Anterior cingulate cortex (tissue), 58 donors: ENCODE data around the gene VSNL1.
"Not testable (repeated sequence)": the region's sequence is repeated elsewhere in the genome, so short reads cannot be mapped to it uniquely, and the experiment has no call there.

ENCODE experiments used
- DNase-seq, 58 donors: peaks; one replicate each; lab custom pipeline; 2025; lab: John Stamatoyannopoulos, UW

The VSNL1 gene

DNA sequence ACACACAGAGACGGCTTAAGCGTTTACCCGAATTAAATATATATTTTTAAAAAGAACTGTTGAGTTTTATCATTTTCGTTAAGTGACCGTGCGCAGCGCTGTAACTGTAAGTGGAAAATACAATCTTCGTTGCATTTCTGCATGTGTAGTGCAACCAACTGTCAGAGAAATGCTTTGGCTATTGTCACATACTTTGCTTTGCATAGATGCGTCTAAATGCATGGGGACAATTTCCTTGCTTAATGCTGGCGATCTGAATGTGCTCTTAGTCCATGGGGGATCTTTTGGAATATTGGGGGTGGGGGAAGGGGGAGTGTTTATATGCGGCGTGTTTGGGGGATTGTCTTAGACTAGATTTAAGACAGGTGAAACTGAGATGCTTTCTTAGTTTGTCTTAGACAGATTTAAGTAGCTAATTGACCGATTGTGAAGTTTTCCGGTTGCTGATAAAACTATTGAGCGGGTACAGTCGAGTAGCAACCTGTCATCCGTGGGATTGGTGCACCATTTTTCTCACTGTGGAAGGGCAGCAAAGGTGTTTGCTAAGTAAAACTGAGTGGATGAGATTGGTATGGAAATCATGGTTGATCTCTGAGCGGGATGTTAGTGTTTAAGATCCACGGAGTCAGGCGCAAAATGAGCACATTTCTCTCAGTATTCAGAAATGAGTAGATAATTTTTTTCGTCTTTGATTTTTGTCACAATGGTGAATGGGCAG lies 476 bp downstream of the VSNL1 start:
- no peak for DNase-seq

DNA sequence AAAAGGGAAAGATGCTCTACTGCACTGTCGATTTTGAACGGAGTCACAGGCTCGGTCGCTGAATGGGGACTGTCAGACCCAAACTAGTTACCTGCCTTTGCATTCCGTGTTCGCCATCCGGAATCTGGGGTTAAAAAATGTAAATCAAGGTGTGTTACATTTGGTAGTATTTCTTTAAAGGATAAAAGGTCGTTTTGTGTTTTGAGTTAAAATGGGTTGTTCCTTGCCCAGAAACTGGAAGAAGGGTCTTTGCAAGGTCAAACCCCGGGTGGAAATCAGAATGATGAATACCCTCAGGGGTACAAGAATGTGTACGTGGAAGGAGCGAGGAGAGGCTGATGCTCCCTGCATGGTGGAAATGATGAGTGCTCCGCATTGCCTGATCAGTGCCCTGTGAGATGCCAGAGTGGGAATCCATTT lies 1.0 kb downstream of the VSNL1 start:
- peak in 1 of 58 donors; percentile 9 for DNase-seq

DNA sequence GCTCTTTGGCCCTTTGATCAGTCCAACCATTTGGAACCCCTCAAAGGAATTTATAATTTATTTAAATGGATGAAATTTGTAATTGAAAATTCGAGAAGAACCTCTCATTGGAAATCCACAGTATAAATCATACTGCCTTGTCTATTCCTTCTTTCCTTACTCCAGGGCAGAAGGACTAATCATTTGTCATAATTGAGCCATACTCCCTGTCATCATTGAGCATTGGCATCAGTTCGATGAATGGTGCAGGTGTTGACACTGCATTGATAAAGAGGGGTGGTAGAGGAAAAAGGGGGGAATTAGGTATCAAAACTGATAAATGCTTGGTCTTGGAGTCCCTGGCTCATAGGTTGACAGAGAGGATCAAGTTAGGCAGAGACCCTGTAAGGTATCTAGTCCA lies 2.0 kb downstream of the VSNL1 start:
- no peak for DNase-seq

DNA sequence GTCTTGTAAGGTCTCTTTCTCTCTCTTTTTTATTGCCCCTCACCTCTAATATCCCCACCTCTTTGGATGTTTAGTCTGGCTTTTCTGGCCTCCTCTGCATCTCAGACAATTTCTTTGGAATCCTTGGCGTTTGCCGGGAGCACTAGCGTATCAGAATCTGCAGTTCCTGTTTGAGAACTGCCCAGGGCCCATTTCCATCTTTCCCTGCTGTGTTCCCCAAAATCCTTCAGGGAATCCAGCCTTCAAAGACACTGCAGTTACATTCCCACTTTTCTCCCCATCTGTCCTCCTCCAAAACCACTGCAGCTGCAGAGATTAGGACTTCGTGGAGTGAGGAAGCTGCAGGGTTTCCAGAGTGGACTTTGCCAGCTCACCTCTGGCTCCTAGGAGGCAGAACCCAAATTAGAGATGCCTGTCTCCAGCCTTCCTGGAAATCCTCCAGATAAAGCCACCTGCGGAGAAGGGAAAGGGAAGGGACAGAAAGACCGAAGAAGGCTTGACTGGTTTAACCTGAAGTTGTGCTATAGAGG lies 2.7 kb downstream of the VSNL1 start:
- DNase-seq = peak in 1 of 58 donors; percentile 34

DNA sequence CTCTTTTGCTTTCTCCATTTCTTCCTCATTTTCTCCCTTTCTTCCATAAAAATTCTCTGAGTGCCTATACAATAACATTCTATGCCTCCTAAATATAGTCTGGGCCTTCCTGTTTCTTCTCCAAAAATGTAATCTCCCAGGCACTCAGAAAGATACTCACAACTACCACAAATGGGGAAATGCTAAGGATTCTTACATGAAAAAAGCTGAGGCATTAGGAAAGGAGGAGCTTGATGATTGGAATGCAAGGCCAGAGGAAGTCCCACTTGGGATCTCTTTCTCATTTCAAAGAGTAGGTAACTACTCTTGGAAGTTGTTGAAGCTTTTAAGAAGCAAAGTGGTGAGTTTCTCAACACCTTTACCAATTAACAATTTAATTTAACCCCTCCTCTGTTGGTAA lies 3.4 kb downstream of the VSNL1 start:
- no peak for DNase-seq

DNA sequence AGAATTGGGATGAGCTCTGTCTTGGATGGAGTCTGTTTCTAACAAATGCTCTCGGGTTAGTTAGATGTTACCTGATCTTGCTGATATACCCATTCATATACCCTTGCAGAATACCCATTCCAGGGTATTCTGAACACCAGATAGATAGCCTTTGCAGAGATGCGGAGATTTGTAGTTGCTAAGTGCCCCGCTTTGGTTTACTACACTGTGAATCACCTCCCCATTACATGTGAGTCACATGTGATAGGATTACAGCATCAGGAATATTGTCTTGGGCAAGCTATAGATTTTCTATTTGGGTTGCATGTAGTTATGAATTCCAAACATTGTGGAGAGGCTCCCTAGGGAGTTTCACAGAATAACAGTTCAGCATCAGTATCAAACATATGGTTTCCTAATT lies 3.8 kb downstream of the VSNL1 start:
- peak in 1 of 58 donors; percentile 9 for DNase-seq

DNA sequence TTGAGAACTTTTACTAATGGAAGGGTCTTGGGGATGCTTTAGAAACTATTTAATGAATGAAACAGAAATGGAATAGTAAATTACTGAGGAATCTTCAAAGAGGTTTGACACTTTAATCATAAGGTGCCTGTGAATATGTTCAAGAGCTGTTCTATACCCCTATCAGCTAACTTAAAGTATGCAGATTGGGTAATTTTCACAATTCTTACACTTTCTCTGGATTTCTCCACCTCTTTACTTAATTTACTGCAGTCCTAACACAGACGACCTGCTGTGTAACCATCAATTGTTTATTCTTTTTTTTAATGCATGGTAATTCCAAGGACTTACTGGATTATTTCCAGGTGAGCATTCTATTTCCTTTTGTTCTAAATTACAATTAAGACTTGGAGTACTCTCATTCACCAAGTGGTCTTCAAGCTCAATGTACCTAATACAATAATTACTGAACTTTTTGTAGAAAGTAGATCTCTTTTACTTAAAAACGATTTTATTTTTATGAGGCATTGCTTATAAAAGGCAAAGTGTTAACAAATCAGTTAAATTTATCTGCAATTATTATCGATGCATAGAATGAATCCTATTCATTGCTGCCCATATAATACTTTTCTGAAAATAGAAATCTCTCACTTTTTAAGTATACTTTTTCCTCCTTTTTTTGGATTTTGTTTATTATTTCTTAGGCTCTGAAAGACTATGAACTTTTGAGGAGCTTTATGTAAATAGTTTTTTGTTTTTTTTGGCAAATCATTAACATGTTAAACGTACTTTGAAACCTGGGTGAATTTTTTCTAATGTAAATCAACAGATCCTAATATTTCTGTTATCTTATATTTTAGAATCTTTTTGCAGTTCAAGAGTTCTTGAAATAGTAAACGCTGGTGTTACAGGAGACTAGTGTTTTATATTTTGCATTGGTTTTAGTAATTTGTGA lies 5.5 kb downstream of the VSNL1 start:
- no peak for DNase-seq

DNA sequence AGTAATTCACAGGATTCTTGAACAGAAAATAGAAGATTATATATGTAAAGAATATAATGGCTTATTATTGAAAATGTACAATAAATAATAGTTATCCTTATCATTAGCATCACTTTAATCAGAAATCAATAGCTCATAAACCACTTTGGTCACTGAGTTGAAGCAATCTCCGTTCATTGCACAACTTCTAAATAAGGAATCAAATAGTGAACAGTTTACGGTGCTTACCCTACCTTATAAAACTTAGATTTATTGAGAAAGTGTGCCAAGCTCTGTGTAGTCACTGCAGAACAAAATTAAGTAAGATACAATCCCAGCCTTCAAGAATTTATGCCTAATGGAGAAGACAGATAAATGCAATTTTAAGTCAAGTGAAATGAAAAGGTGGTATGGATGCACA lies 6.7 kb downstream of the VSNL1 start:
- no peak for DNase-seq

DNA sequence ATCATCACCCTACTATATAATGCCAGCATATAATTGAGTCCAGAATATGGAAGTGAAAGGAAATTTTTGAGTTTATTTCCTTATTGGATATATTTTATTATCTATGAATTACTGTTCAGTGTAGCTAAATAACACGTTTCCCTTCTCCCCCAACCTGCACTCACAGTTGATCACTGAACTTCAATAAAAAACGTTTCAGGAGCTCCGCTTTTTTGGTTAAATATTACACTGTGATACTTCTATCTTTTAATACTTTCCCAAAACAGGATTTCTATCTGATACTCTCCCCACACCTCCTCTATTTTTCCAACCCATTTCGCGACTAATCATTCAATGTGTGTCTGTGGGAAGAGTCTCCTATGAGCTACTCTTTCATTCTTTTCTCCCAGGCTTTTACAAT lies 7.2 kb downstream of the VSNL1 start:
- DNase-seq = no peak

DNA sequence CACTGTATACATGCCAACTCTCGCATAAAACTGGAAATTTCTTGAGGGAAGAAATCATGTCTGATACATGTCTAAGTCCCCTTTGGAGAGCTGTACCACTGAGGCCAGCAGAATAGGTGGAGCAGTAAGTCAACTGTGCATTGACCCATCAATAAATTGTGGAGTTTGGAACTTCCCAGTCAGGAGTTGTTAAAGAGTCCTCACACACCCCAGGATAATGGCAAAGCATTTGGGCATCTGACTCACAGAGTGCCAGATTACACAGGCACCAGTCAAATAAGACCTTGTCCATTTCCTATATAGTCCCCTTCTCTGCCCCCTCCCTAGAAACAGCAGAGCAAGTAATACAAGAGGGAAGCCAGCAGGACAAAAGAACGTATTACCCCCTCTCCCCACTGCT lies 10.4 kb downstream of the VSNL1 start:
- no peak for DNase-seq

DNA sequence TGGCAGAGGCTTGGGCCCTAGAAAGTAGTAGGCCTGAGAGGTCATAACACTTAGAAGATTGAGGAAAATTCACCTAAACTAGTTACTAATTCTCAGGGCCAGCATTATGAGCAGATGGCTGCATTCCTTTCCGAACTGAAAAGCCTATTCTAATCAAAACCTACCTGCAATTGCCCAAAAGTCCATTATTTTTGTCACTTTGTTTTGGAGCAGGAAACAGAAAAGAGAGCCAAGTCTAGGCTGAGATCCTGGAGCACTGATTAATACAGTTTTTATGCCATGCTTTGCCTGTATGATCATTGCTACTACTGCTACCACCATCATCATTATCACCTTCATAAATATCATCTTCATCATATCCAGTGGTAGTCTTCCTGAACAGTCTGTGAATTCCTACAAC lies 14.7 kb downstream of the VSNL1 start:
- DNase-seq = no peak

DNA sequence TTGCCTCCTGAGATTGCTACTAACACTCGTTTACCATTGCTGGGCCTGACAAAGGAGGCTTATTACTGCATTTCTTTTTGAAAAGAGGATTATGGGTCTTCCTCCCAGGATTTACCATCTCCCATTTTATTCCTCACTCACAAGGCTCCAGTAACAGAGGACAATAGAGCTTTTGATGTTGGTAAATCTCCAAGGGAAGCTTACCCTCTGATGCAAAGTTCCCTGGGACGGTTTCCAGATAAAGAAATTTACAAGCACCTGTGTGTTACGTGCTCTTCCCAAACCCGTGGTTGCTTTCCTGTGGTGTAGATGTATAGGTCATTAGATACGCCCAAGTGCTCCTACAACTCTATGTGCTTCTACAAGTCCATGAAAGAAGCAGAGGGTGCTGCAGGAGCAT lies 17.1 kb downstream of the VSNL1 start:
- no peak for DNase-seq

DNA sequence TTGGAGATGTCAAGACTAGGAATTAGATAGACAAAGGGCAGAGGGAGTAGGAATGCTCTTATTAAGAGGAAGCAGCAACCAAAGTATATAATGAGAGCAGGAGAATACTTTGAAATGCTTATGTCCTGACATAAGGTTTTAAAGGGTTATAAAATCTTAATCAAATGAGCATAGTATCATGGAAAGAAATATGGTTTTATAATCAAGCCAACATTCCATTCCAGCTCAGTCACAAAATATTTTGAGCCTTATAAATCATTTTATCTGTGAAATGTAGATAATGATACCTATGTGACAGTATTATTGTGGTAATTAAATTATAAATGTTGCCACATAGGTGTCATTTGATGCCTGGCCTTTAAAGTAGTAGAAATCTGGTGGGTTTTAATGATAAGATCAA lies 17.6 kb downstream of the VSNL1 start:
- DNase-seq = no peak

DNA sequence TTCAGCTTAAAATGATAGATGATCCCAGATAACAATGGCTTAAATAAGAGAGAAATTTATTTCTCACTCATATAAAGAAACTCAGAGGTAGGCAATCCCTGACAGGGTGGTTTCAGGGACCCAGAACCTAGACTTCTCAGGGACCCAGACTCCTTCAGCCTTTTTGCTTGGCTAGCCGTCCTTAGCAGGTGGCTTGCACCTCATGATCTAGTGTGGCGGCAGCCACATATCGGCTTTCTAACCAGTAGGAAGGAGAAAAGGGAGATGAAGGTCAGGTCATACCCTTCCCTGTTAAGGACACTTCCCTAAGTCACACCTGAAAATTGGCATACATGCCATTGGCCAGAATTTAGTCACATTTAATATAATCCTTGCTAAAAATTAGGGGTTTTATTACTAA lies 18.4 kb downstream of the VSNL1 start:
- DNase-seq = no peak

DNA sequence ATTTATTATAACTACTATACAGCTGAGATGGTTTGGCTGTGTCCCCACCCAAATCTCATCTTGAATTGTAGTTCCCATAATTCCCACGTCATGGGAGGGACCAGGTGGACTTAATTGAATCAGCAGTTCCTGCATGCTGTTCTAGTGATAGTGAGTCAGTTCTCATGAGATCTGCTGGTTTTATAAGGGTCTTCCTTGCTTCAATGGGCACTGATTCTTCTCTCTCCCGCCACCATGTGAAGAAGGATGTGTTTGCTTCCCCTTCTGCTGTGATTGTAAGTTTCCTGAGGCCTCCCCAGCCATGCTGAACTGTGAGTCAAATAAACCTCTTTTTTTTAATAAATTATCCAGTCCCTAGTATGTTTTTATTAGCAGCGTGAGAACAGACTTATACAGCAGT lies 25.2 kb downstream of the VSNL1 start:
- DNase-seq = not testable (repeated sequence)

DNA sequence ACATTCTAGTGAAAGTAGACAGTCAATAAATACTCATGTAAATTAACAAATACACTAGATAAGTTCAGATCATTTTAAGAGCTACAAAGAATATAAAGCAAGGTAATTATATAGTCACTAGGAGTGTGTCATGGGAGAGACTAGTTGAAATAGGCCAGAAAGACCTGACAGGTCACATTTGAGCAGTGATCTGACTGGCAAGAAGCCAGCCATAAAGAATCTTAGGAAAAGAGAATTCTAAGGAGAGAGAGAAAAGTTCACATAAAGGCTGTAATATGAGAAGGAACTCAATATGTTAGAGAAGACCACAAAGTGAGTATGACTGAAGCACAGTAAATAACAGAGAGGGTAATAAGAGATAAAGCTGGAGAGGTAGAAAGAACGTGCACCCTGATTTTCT lies 31.2 kb downstream of the VSNL1 start:
- no peak for DNase-seq

DNA sequence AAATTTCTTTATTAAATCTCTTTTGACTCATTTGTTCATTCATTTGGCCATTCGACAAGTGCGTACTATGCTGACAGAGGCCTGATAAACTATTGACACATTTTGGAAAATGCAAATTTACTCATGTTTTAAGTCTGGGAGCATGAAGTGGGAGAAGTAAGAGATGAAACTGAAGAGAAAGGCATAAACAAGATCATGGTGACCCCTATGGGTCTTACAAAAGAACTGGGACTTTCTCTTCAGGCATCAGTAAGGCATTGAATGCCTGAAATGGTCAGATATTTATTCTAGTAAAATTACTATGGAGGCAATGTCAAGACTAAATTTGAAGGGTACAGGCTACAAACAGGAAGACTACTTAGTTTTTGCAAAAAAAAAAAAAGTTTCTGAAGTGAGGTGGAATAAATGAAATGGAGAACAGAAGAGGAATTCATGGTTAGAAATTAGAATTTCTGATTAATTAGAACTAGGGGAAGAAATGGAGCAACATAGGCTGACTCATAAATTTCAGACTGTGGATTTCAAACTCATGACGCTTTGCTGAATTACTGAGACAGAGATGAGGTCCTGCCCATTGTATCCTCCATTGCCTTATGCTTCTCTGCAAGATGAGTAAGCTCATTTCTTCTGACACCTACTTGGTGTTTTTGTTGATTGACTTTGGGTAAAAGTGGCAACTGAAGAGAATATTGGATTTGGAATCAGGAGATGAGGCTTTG lies 32.7 kb downstream of the VSNL1 start:
- DNase-seq = no peak

DNA sequence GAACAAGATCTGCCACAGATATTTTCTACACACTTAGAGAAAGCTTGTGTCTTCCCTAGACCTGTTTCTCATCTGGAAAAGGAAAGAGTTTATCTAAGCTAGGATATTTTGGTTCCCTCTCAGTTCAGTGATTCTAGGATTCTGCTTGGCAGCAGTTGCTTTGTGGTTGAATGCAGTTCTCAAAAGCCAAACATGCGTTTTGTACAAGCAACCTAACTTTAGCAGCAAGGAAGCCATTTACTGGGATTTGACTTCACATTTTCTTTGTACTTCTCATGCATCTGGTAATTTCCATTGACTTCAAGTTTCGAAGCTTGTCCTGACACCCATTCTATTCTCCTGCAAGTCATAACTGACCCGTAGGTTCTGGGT lies 33.3 kb downstream of the VSNL1 start:
- DNase-seq = peak in 1 of 58 donors; percentile 7

DNA sequence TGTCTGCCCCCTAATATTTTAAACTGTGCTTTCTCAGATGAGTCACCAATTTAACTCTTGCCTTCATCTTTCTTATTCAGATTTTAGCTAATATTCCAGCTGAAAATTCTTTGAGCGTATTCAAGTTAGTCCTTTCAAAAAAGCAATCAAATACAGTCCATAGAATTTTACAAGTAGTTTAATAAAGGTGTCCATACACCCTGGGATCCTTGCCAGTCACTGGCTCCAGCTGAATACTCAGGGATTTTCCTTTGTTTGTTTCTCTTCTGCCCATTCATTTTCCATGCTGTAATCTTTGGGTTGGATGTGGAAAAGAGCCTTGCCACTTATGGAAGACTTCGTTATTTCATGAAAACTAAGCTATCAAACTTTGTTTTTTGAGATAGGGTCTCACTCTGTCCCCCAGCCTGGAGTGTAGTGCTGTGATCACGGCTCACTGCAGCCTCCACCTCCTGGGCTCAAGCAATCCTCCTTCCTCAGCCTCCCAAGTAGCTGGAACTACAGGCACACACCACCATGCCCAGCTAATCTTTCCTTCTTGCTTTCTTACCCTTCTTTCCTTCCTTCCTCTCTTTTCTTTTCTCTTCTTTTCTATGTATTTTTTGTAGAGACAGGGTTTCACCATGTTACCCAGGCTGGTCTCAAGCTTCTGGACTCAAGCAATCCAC lies 34.0 kb downstream of the VSNL1 start:
- no peak for DNase-seq

DNA sequence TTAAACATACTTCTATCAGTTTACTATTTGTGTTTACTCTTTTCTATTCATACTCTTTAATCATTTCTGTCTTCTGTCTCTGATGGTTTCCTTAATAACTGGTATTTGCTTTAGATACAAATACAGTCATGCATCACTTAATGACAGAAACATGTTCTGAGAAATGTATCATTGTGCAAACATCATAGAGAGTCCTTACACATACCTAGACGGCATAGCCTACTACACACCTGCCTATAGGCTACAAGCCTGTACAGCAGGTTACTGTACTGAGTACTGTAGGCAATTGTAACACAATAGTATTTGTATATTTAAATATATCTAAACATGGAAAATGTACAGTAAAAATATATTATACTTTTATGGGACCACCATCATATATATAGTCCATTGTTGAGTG lies 36.3 kb downstream of the VSNL1 start:
- no peak for DNase-seq
